ENCODE results near the gene ARHGEF4.

The ARHGEF4 gene

GRCh38 chr2:131046918-131047652 lies 210.4 kb downstream of the ARHGEF4 start:
- H3K4me3 ChIP-seq (ENCODE audit: low read length) = no peak overlapping the region
- no peak for DNase-seq (ENCODE audit: low read depth)
- TF ChIP-seq, protein P1, sequence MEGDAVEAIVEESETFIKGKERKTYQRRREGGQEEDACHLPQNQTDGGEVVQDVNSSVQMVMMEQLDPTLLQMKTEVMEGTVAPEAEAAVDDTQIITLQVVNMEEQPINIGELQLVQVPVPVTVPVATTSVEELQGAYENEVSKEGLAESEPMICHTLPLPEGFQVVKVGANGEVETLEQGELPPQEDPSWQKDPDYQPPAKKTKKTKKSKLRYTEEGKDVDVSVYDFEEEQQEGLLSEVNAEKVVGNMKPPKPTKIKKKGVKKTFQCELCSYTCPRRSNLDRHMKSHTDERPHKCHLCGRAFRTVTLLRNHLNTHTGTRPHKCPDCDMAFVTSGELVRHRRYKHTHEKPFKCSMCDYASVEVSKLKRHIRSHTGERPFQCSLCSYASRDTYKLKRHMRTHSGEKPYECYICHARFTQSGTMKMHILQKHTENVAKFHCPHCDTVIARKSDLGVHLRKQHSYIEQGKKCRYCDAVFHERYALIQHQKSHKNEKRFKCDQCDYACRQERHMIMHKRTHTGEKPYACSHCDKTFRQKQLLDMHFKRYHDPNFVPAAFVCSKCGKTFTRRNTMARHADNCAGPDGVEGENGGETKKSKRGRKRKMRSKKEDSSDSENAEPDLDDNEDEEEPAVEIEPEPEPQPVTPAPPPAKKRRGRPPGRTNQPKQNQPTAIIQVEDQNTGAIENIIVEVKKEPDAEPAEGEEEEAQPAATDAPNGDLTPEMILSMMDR (IDR thresholded peaks at IDR 0.05; ENCODE audit: insufficient read depth, low read depth, low read length, missing control alignments) = no peak

- no peak for DNase-seq (ENCODE audit: low read depth)
- no peak overlapping the region for H3K4me3 ChIP-seq (ENCODE audit: low read length)
Measured at GRCh38 chr2:131047920-131048560, 211.3 kb downstream of the ARHGEF4 start.

DNA sequence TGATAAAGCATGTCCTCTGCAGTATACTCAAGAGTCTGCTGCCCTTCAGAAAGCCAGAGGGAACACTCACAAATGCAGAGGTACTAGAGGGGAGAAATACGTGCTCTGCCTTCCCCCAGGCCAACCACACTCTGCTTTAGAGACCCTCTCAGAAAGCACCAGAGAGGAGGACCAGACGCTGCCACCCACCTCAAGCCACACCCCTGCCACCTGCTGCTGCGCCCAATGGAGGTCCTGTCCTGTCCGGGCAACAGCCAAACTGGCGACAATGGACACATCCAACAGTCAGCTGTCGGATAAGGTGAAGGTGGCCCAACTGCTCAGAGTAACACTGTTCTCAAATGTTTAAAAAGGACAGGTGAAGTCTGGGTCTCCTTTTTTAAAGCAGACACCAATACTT lies 211.9 kb downstream of the ARHGEF4 start:
- DNase-seq (ENCODE audit: low read depth) = no peak
- TF ChIP-seq, protein P1 (IDR thresholded peaks at IDR 0.05; ENCODE audit: insufficient read depth, low read depth, low read length, missing control alignments) = no peak
- H3K4me3 ChIP-seq (ENCODE audit: low read length) = no peak overlapping the region

More at GRCh38 chr2:131047920-131048560, 211.3 kb downstream of the ARHGEF4 start:
- TF ChIP-seq, protein P1 (IDR thresholded peaks at IDR 0.05; ENCODE audit: insufficient read depth, low read depth, low read length, missing control alignments) = no peak

DNA sequence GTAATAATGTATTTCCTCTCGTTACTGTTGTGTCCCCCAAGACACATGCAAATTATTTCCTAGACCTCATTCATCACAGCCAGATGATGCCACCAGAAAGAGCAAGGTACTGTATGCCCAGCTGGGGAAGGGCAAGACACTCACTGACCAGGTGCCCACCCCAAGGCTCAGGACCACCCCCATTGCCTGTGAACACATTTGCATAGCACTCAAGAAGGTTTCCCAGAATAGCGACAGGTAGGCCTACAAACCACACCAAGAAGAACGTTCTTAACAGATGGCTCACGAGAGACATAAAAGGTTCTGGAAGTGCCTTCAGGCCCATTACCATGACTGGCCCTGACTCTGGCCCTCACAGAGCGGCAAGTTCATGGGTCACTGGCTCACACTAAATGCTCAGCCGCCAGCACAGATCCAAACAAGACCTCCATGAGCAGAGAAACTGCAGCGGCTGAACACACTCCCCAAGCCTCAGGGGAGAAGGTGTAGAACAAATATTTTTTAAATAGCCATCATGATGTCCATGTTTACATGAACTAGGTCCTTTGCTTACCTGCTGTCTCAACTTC lies 212.5 kb downstream of the ARHGEF4 start:
- H3K4me3 ChIP-seq (ENCODE audit: low read length) = no peak overlapping the region
- TF ChIP-seq, protein P1 (IDR thresholded peaks at IDR 0.05; ENCODE audit: insufficient read depth, low read depth, low read length, missing control alignments) = no peak
- DNase-seq (ENCODE audit: low read depth) = no peak

- TF ChIP-seq, protein P1 (IDR thresholded peaks at IDR 0.05; ENCODE audit: insufficient read depth, low read depth, low read length, missing control alignments) = no peak
Measured at GRCh38 chr2:131050896-131051295, 214.2 kb downstream of the ARHGEF4 start.

DNA sequence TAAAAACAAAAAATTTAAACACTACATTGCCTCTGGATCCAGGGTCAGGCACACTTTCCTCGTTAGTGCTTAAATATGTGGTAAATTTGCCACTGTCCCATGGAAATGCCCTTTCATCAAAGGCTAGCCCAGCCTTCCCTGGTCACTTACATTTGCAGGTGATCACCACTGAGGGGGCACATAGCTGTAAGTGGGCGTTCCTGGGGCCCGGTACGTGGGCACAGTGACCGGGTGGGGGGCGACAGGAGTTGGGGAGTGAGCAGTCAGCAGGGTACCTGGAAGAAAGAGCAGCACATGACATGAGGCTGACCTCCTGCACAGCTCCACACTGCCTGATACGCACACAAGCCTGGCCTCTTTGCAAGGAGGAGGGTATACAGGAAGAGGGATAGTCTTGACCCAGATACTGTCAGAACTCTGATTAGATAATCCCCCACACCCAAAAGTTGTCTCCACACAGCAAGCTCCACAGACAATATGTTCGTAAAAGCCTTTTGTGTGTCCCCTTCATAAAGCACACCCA lies 216.1 kb downstream of the ARHGEF4 start:
- TF ChIP-seq, protein P1 (IDR thresholded peaks at IDR 0.05; ENCODE audit: insufficient read depth, low read depth, low read length, missing control alignments) = no peak
- DNase-seq (ENCODE audit: low read depth) = no peak
- H3K4me3 ChIP-seq (ENCODE audit: low read length) = no peak overlapping the region

More at GRCh38 chr2:131050896-131051295, 214.2 kb downstream of the ARHGEF4 start:
- no peak for DNase-seq (ENCODE audit: low read depth)
- H3K4me3 ChIP-seq (ENCODE audit: low read length) = no peak overlapping the region
